HL-60 (cell line): Measurements from ENCODE around the gene PLG.

ENCODE experiments used
- DNase-seq, 2 experiments: peaks; one replicate each; pipeline ENCODE4 v3.0.0-alpha.2; 2010 to 2020; ENCODE audit warnings: low read depth in 1 of 2, low spot score in 1 of 2
- H3K27ac ChIP-seq: fragments of 250-450 bp; sonication (Bioruptor Pico); replicated peaks from 2 replicates; pipeline ENCODE4 v1.5.1; 2020; ENCODE audit warnings: mild to moderate bottlenecking, moderate library complexity
- H3K27me3 ChIP-seq: fragments of 250-450 bp; sonication (Bioruptor Pico); 2 replicates; pipeline ENCODE4 v1.5.1; 2021; ENCODE audit warnings: mild to moderate bottlenecking, moderate library complexity; ENCODE audit not compliant: insufficient read depth, poor library complexity, severe bottlenecking
- H3K4me3 ChIP-seq: replicated peaks from 2 replicates; pipeline ENCODE4 v1.5.1; 2011; ENCODE audit warnings: mild to moderate bottlenecking, control low read depth, low read length; ENCODE audit not compliant: insufficient read depth
- CTCF ChIP-seq: IDR thresholded peaks from one replicate; pipeline ENCODE4 v1.5.1; 2011; ENCODE audit warnings: low read length, control low read depth, inconsistent platforms; ENCODE audit not compliant: insufficient read depth
- GABPA ChIP-seq: IDR thresholded peaks from 2 replicates; pipeline ENCODE4 v1.6.1; 2012; ENCODE audit warnings: low read depth
- POLR2AphosphoS5 ChIP-seq: IDR thresholded peaks from 2 replicates; pipeline ENCODE4 v1.6.1; 2012; ENCODE audit warnings: low read depth
- SPI1 ChIP-seq: IDR thresholded peaks from 2 replicates; pipeline ENCODE4 v1.6.1; 2012; ENCODE audit warnings: low read depth, mild to moderate bottlenecking, borderline replicate concordance
- TF ChIP-seq, protein P1 (sequence below): IDR thresholded peaks from 2 replicates; pipeline ENCODE4 v1.6.1; 2012; ENCODE audit warnings: low read depth; ENCODE audit not compliant: insufficient replicate concordance

PLG gene

DNA sequence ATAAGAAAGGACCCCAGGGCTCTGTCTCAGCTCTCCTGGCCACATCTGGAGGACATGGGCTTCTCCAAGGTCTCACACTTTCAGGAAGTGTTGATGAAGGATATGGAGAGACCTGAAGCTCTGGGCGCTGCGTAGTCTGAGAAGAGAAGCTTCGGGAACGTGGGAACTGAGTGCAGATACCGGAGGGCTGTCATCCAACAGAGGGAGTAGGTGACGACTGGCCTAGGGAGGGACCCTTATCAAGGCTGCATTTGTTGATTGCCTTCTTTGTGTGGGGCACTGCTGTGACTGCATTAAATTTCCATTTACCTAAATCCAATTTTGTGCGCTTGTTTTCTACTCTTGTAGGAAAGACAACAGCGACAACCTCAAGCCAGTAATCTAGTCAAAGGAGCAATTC lies 63.4 kb downstream of the PLG start:
- DNase-seq, result no peak
- Histone ChIP-seq H3K27me3 (no peaks in the 10 kb centered on the region), H3K4me3 (no peak overlapping the region), H3K27ac (no peak overlapping the region)
- no peak for TF ChIP-seq CTCF
- no peak for TF ChIP-seq SPI1
- TF ChIP-seq, protein P1, sequence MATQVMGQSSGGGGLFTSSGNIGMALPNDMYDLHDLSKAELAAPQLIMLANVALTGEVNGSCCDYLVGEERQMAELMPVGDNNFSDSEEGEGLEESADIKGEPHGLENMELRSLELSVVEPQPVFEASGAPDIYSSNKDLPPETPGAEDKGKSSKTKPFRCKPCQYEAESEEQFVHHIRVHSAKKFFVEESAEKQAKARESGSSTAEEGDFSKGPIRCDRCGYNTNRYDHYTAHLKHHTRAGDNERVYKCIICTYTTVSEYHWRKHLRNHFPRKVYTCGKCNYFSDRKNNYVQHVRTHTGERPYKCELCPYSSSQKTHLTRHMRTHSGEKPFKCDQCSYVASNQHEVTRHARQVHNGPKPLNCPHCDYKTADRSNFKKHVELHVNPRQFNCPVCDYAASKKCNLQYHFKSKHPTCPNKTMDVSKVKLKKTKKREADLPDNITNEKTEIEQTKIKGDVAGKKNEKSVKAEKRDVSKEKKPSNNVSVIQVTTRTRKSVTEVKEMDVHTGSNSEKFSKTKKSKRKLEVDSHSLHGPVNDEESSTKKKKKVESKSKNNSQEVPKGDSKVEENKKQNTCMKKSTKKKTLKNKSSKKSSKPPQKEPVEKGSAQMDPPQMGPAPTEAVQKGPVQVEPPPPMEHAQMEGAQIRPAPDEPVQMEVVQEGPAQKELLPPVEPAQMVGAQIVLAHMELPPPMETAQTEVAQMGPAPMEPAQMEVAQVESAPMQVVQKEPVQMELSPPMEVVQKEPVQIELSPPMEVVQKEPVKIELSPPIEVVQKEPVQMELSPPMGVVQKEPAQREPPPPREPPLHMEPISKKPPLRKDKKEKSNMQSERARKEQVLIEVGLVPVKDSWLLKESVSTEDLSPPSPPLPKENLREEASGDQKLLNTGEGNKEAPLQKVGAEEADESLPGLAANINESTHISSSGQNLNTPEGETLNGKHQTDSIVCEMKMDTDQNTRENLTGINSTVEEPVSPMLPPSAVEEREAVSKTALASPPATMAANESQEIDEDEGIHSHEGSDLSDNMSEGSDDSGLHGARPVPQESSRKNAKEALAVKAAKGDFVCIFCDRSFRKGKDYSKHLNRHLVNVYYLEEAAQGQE, result no peak
- TF ChIP-seq POLR2AphosphoS5, result no peak
- no peak for TF ChIP-seq GABPA

DNA sequence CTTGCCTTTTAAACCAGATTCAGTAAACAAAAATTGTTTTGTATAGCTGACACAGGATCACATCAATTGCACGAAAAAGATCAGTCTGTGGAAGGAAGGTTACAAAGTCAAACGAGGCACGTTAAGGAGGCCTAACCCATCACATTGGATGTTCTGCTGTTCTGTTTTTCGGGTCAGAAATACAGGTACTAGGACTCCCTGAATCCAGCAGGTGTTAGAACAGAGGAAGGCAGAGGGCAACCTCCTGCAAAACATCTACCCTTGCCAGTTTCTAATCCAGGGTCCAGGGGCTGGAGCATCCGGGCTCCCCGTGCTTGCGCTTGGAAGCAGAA lies 64.6 kb downstream of the PLG start:
- no peak overlapping the region for H3K27ac ChIP-seq
- DNase-seq, result no peak
- H3K27me3 ChIP-seq, result no peaks in the 10 kb centered on the region
- TF ChIP-seq SPI1, result no peak
- no peak for TF ChIP-seq CTCF
- TF ChIP-seq, protein P1, result no peak
- TF ChIP-seq GABPA, result no peak
- TF ChIP-seq POLR2AphosphoS5, result no peak
- H3K4me3 ChIP-seq, result no peak overlapping the region

DNA sequence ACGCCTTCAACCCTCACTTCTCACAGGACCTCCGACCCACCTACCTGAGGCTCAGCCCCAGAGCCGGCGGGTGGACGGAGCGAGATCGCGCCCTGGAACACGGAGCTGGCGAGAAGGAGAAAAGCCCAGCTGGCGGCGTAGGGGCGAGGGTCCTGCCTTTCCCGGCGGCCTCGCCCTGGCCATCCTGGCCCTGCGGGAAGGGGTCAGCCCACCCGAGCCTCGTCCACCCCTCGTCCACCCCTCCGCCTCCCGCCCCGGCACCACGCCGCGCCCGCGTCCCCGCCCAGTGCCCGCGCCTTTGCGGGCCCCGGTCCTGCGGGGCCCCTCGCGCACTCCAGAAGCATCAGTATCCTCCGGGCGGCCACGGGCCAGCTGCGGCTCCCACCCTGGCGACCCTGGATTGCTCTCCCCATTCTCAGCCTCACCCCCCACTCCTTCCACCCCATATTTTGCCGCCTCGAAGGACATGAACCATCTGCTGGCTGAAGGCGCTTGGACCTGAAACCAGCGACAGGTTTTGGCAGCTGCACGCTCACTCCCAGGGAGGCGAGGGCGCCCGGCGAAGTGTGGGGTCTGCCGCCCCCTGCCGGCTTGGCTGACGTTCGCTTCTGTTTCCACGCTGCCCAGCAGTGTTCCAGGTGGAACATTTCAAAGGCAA lies 65.1 kb downstream of the PLG start:
- Histone ChIP-seq H3K27me3 (no peaks in the 10 kb centered on the region), H3K27ac (no peak overlapping the region), H3K4me3 (no peak overlapping the region)
- no peak for TF ChIP-seq POLR2AphosphoS5
- TF ChIP-seq, protein P1, result no peak
- TF ChIP-seq CTCF, result no peak
- no peak for TF ChIP-seq SPI1
- no peak for TF ChIP-seq GABPA
- DNase-seq, result no peak
